Neural progenitor cell (in vitro differentiated cells): ENCODE measurements around the gene BEND6. TPM values are rescaled to one million over a fixed set of nuclear protein-coding genes. Genes with fewer than 3 reads are reported as not detected.

Experiments
- DNase-seq: peaks from one replicate; pipeline ENCODE4 v3.0.0-alpha.2; 2016; ENCODE audit warnings: low spot score
- H2AFZ ChIP-seq: fragments of 200-600 bp; sonication (generic); replicated peaks from 2 replicates; pipeline ENCODE4 v1.6.1; 2016; ENCODE audit warnings: antibody characterized with exemption
- H3F3A ChIP-seq: fragments of 200-600 bp; sonication (generic); 2 replicates; pipeline ENCODE4 v1.6.1; 2016; ENCODE audit warnings: antibody characterized with exemption, low read depth
- H3K27ac ChIP-seq: fragments of 200-600 bp; sonication (generic); 2 replicates; pipeline ENCODE4 v1.5.1; 2016; ENCODE audit warnings: mild to moderate bottlenecking
- H3K27me3 ChIP-seq: fragments of 200-600 bp; sonication (generic); 2 replicates; pipeline ENCODE4 v1.6.1; 2016; ENCODE audit warnings: mild to moderate bottlenecking, moderate library complexity
- H3K36me3 ChIP-seq: fragments of 200-600 bp; sonication (generic); 2 replicates; pipeline ENCODE4 v1.5.1; 2016
- H3K4me1 ChIP-seq: fragments of 200-600 bp; sonication (generic); 2 replicates; pipeline ENCODE4 v1.6.1; 2016; ENCODE audit warnings: mixed run types
- H3K4me2 ChIP-seq: fragments of 200-600 bp; sonication (generic); 2 replicates; pipeline ENCODE4 v1.6.1; 2016
- H3K4me3 ChIP-seq: fragments of 200-600 bp; sonication (generic); 2 replicates; pipeline ENCODE4 v1.5.1; 2016
- H3K79me2 ChIP-seq: fragments of 200-600 bp; sonication (generic); 2 replicates; pipeline ENCODE4 v1.6.1; 2016; ENCODE audit warnings: low read depth
- H3K9ac ChIP-seq: fragments of 200-600 bp; sonication (generic); 2 replicates; pipeline ENCODE4 v1.6.1; 2016
- H3K9me3 ChIP-seq: fragments of 200-600 bp; sonication (generic); 2 replicates; pipeline ENCODE4 v1.5.1; 2016; ENCODE audit warnings: low read depth
- H4K20me1 ChIP-seq: fragments of 200-600 bp; sonication (generic); 2 replicates; pipeline ENCODE4 v1.6.1; 2016; ENCODE audit warnings: low read depth
- H3K27ac Mint-ChIP-seq: 3 replicates; pipeline ENCODE4 v1.8.0; 2021; ENCODE audit warnings: mixed read lengths
- H3K27me3 Mint-ChIP-seq: 2 replicates; pipeline ENCODE4 v1.8.0; 2022; ENCODE audit warnings: low read depth, mild to moderate bottlenecking, inconsistent platforms, moderate library complexity, mixed read lengths; ENCODE audit not compliant: insufficient read depth
- H3K36me3 Mint-ChIP-seq: 3 replicates; pipeline ENCODE4 v1.8.0; 2021; ENCODE audit warnings: mixed read lengths
- H3K4me1 Mint-ChIP-seq: 3 replicates; pipeline ENCODE4 v1.8.0; 2021; ENCODE audit warnings: mixed read lengths
- H3K4me3 Mint-ChIP-seq: 3 replicates; pipeline ENCODE4 v1.8.0; 2021; ENCODE audit warnings: mild to moderate bottlenecking, moderate library complexity, mixed read lengths
- H3K9me3 Mint-ChIP-seq: 3 replicates; pipeline ENCODE4 v1.8.0; 2020; ENCODE audit warnings: mixed read lengths
- EZH2 ChIP-seq: fragments of 200-600 bp; sonication (generic); IDR thresholded peaks from 2 replicates; pipeline ENCODE4 v1.6.1; 2017; ENCODE audit warnings: antibody characterized with exemption, mild to moderate bottlenecking, moderate library complexity
- EZH2phosphoT487 ChIP-seq: fragments of 200-600 bp; sonication (generic); IDR thresholded peaks from 2 replicates; pipeline ENCODE4 v1.6.1; 2017; ENCODE audit warnings: antibody characterized with exemption
- total RNA-seq: library from RNA; depleted of rRNA; stranded (reverse); fragments of >200 nt; gene quantifications from 2 replicates; pipeline ENCODE4 v1.2.3, GENCODE V29; 2015; ENCODE audit warnings: low replicate concordance
- TF ChIP-seq, protein P1 (sequence below): fragments of 200-600 bp; sonication (generic); IDR thresholded peaks from 2 replicates; pipeline ENCODE4 v1.5.1; 2017; ENCODE audit warnings: antibody characterized with exemption, mild to moderate bottlenecking

BEND6 gene
- total RNA-seq, 1 donor from 2014 or later = 2.4 TPM

DNA sequence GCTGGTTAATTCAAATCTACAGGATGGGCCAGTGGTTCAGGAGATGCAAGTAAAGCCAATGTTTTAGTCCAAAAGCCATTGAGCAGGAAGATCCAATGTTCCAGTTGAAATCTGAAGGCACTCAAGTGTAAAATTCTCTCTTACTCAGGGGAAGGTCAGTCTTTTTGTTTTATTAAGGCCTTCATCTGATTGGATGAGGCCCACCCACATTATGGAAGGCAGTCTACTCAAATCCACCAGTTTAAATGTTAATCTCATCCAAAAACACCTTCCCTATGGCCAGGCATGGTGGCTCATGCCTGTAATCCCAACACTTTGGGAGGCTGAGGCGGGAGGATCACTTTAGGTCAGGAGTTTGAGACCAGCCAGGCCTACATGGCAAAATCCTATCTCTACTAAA is 31.3 kb upstream of the BEND6 start:
- H3F3A ChIP-seq = no peaks in the 10 kb centered on the region
- no peaks in the 10 kb centered on the region for H3K79me2 ChIP-seq
- H3K27ac ChIP-seq = no peak overlapping the region
- no peak overlapping the region for H3K27ac Mint-ChIP-seq
- H3K36me3 ChIP-seq = no peaks in the 10 kb centered on the region
- TF ChIP-seq, protein P1, sequence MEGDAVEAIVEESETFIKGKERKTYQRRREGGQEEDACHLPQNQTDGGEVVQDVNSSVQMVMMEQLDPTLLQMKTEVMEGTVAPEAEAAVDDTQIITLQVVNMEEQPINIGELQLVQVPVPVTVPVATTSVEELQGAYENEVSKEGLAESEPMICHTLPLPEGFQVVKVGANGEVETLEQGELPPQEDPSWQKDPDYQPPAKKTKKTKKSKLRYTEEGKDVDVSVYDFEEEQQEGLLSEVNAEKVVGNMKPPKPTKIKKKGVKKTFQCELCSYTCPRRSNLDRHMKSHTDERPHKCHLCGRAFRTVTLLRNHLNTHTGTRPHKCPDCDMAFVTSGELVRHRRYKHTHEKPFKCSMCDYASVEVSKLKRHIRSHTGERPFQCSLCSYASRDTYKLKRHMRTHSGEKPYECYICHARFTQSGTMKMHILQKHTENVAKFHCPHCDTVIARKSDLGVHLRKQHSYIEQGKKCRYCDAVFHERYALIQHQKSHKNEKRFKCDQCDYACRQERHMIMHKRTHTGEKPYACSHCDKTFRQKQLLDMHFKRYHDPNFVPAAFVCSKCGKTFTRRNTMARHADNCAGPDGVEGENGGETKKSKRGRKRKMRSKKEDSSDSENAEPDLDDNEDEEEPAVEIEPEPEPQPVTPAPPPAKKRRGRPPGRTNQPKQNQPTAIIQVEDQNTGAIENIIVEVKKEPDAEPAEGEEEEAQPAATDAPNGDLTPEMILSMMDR = no peak
- TF ChIP-seq EZH2 = no peak
- TF ChIP-seq EZH2phosphoT487 = no peak
- no peak overlapping the region for H3K4me2 ChIP-seq
- no peaks in the 10 kb centered on the region for H3K27me3 ChIP-seq
- H3K4me1 Mint-ChIP-seq = no peaks in the 10 kb centered on the region
- DNase-seq = no peak
- H3K27me3 Mint-ChIP-seq = no peaks in the 10 kb centered on the region
- no peak overlapping the region for H2AFZ ChIP-seq
- peaks cover 10% of the 10 kb centered on the region for H3K4me1 ChIP-seq
- H3K4me3 ChIP-seq = no peak overlapping the region
- no peak overlapping the region for H3K4me3 Mint-ChIP-seq
- no peaks in the 10 kb centered on the region for H3K36me3 Mint-ChIP-seq
- H3K9ac ChIP-seq = no peak overlapping the region
- H3K9me3 ChIP-seq = no peaks in the 10 kb centered on the region
- H3K9me3 Mint-ChIP-seq = no peaks in the 10 kb centered on the region
- no peaks in the 10 kb centered on the region for H4K20me1 ChIP-seq

DNA sequence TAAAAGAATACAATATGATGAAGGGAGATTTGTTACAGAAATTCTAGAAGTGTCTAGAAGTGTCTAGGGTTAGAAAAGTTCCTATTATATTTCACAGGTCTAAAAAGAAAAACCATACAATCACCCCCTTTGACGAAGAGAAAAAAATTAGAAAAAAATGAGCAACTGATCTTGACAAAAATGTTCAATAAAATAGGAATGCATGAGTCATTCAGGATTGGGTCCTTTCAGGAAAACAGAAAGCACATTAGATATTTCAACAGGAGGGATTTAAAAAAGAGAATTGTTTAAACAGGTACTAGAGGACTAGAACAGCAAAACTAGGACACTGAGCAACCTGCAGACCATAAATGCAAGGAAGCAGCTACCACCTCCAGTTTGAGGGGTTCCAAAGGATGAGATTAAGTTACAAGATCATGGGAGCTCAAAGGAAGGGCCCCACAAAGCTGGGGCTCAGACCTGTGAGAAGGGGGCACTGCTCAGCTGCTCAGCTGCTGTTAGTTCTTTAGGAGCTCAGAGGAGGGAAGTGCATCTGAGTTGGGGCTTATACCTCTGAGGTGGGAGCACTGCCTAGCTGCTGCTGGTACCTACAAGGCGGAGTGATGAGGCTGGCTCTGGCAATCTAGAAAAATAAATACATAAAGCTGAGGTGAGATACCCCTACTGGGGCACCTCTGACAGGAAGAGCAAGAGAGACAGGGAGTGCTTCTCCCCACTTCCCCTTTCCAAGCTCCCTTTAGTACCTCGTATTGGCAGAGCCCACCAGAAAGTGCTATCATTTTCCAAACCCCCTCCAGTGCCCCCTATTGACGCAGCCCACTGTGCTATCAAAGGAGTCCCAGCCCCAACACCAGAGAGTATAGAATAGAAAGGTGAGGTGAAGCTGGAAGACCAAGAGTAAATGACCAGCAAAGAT is 27.1 kb upstream of the BEND6 start:
- Histone ChIP-seq H3K27ac (no peak overlapping the region), H3K4me3 (no peak overlapping the region), H3K4me2 (peak overlapping the region; percentile 22), H3K9me3 (no peaks in the 10 kb centered on the region), H3K79me2 (no peaks in the 10 kb centered on the region), H3K36me3 (no peaks in the 10 kb centered on the region), H4K20me1 (no peaks in the 10 kb centered on the region), H3F3A (no peaks in the 10 kb centered on the region), H3K27me3 (no peaks in the 10 kb centered on the region), H3K4me1 (peaks cover 10% of the 10 kb centered on the region), H3K9ac (no peak overlapping the region), H2AFZ (peak overlapping the region; percentile 72)
- Mint-ChIP-seq H3K4me3 (no peak overlapping the region), H3K36me3 (no peaks in the 10 kb centered on the region), H3K27me3 (no peaks in the 10 kb centered on the region), H3K27ac (no peak overlapping the region), H3K9me3 (no peaks in the 10 kb centered on the region), H3K4me1 (no peaks in the 10 kb centered on the region)
- no peak for DNase-seq
- TF ChIP-seq, protein P1 = peak; percentile 28
- no peak for TF ChIP-seq EZH2

DNA sequence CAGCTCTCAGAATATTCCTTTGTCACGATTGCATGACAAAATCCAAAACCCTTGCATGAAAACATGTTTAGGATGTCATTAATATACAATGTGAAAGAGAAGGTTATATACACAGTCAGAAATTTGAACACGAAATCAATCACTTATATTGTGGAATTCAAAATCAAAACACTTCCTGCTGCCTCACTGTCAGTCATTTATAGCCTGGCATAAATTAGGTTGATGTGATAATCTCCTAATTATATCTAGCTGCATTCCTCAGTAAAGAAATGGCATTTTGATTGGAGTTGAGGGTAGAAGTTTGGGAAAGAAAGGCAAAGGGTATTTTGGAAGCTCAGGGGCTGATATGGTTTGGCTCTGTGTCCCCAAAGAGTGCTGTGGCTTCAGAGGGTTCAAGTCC is 24.1 kb upstream of the BEND6 start:
- H3K4me2 ChIP-seq = no peak overlapping the region
- H4K20me1 ChIP-seq = no peaks in the 10 kb centered on the region
- H3K79me2 ChIP-seq = no peaks in the 10 kb centered on the region
- H3K36me3 ChIP-seq = no peaks in the 10 kb centered on the region
- no peak overlapping the region for H3K4me3 ChIP-seq
- H3K9me3 ChIP-seq = no peaks in the 10 kb centered on the region
- no peak overlapping the region for H3K27ac ChIP-seq
- peaks cover 20% of the 10 kb centered on the region for H3K4me1 ChIP-seq
- Mint-ChIP-seq H3K27me3 (no peaks in the 10 kb centered on the region), H3K4me3 (no peak overlapping the region), H3K27ac (no peak overlapping the region), H3K4me1 (peaks cover 9% of the 10 kb centered on the region), H3K9me3 (no peaks in the 10 kb centered on the region), H3K36me3 (no peaks in the 10 kb centered on the region)
- H3K9ac ChIP-seq = no peak overlapping the region
- no peak for TF ChIP-seq EZH2
- TF ChIP-seq EZH2phosphoT487 = no peak
- TF ChIP-seq, protein P1 = no peak
- no peak for DNase-seq
- H3F3A ChIP-seq = no peaks in the 10 kb centered on the region
- H3K27me3 ChIP-seq = no peaks in the 10 kb centered on the region
- H2AFZ ChIP-seq = no peak overlapping the region
